Fibroblast of mammary gland (primary cell): ENCODE measurements around the gene WDR19.

Source experiments
- DNase-seq: peaks from one replicate; pipeline ENCODE4 v3.0.0-alpha.2; 2010; ENCODE audit warnings: low read depth
- H3K4me3 ChIP-seq: 2 replicates; pipeline ENCODE4 v1.5.1; 2011; ENCODE audit warnings: low read depth, mild to moderate bottlenecking, low read length, moderate library complexity; ENCODE audit not compliant: control insufficient read depth
- TF ChIP-seq, protein P1 (sequence below): conservative IDR thresholded peaks from 2 replicates; pipeline ENCODE4 v1.5.1; 2011; ENCODE audit warnings: low read depth, low read length, inconsistent platforms; ENCODE audit not compliant: control insufficient read depth, insufficient read depth

The WDR19 gene

DNA sequence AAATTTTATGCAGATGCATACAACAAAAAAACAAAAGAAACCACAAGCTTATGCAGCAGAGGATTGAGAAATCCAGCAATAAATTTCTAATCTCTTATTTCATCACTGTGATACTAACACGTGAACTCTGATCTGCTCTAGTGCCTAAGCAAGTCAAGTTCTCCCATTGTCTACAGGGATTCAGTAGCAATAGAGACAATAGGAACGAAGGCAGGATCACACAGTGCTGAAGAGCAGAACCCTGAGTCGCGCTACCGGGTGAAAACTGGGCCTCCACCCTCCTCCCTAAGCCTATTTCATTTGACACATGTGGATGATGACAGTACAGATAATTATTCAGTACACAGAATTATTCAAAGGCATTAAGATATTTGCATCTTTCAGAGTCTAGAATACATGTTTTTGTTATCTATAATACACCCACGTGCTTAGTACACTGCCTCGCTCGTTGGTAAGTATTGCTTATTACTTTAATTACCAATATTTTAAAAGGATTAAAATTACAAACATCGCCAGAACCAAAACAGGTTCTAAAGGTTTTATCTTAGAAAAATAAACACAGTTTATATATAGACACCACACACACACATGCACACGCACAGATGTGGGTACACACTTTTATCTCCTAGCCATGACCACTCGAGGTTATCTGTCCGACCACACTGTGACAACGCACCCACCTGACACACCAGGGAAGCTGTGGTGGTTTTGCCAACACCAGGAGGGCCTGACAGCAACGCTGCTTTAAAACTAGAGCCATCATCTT is 123.8 kb downstream of the WDR19 start:
- no peak overlapping the region for H3K4me3 ChIP-seq
- TF ChIP-seq, protein P1, sequence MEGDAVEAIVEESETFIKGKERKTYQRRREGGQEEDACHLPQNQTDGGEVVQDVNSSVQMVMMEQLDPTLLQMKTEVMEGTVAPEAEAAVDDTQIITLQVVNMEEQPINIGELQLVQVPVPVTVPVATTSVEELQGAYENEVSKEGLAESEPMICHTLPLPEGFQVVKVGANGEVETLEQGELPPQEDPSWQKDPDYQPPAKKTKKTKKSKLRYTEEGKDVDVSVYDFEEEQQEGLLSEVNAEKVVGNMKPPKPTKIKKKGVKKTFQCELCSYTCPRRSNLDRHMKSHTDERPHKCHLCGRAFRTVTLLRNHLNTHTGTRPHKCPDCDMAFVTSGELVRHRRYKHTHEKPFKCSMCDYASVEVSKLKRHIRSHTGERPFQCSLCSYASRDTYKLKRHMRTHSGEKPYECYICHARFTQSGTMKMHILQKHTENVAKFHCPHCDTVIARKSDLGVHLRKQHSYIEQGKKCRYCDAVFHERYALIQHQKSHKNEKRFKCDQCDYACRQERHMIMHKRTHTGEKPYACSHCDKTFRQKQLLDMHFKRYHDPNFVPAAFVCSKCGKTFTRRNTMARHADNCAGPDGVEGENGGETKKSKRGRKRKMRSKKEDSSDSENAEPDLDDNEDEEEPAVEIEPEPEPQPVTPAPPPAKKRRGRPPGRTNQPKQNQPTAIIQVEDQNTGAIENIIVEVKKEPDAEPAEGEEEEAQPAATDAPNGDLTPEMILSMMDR: no peak
- DNase-seq: peak; percentile 31

DNA sequence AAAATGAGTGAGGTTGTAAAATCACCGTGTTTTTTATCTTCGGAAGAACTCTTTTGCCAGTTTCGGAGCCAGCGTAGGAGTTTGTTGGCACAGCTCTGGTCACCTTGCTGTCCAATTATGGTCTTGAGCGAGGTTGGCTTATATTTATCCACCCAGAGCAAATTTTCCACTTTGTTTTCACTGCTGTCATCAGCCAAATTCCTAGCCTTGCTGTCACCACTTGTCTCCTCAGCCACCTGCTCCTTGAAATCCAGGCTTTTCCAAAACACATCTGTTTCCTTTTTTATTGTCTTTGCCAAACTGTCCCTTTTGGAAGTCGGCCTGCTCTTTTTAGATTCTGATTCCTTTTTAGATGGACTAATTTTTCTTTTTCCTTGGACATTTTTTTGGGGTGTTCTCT is 126.3 kb downstream of the WDR19 start:
- no peak for DNase-seq
- H3K4me3 ChIP-seq: no peak overlapping the region

GRCh38 chr4:39312816-39313215 is 130.5 kb downstream of the WDR19 start:
- TF ChIP-seq, protein P1: no peak
- no peak overlapping the region for H3K4me3 ChIP-seq
- DNase-seq: no peak

More for the DNA sequence above, 126.3 kb downstream of the WDR19 start:
- TF ChIP-seq, protein P1: no peak

GRCh38 chr4:39319676-39320075 is 137.3 kb downstream of the WDR19 start:
- peak; percentile 88 for DNase-seq
- no peak overlapping the region for H3K4me3 ChIP-seq
- TF ChIP-seq, protein P1: no peak

- DNase-seq: peak; percentile 39
- TF ChIP-seq, protein P1: no peak
- H3K4me3 ChIP-seq: no peak overlapping the region
Observed at GRCh38 chr4:39320381-39321115, 138.2 kb downstream of the WDR19 start.

DNA sequence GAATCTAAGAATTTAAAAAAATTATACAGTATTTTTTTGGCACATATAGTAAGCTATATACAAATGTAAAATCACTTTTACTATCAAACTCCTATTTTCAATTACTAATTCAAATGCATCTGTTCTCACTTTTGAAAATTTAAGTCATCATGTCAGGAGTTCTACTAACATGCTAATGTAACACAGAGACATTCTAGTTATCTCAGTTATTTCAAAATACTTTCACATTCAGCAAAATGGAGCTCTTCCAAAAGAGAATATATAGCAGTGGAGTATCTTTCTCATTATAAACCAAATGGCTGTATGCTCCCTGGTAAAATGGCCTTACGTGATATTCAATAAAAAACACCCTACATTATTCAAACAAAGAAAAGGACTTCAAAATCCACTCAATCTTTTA is 141.5 kb downstream of the WDR19 start:
- no peak for DNase-seq
- TF ChIP-seq, protein P1: no peak
- no peak overlapping the region for H3K4me3 ChIP-seq
